ENCODE measurements around the gene MPHOSPH8.
"Not testable (repeated sequence)": the region's sequence is repeated elsewhere in the genome, so short reads cannot be mapped to it uniquely, and the experiment has no call there.

MPHOSPH8 gene

GRCh38 chr13:19634256-19634740, 839 bp downstream of the MPHOSPH8 start:
- Histone ChIP-seq H3K9me3 (ENCODE audit: severe bottlenecking) (no peaks in the 10 kb centered on the region), H3K27ac (no peak overlapping the region), H3K36me3 (peaks cover 17% of the 10 kb centered on the region), H3K27me3 (ENCODE audit: insufficient read depth, low read depth, severe bottlenecking) (no peaks in the 10 kb centered on the region), H3K4me3 (ENCODE audit: low read depth, low read length) (peak overlapping the region; percentile 75)
- DNase-seq, result no peak
- TF ChIP-seq CTCF (IDR thresholded peaks at IDR 0.05; ENCODE audit: low read depth, low read length), result no peak

- not testable (repeated sequence) for DNase-seq; H3K27me3 ChIP-seq (ENCODE audit: insufficient read depth, low read depth, severe bottlenecking); H3K27ac ChIP-seq; H3K4me3 ChIP-seq (ENCODE audit: low read depth, low read length); H3K9me3 ChIP-seq (ENCODE audit: severe bottlenecking)
- H3K36me3 ChIP-seq, result peaks cover 16% of the 10 kb centered on the region
Measured at GRCh38 chr13:19635926-19636325, 2.5 kb downstream of the MPHOSPH8 start.

GRCh38 chr13:19643652-19644051, 10.2 kb downstream of the MPHOSPH8 start:
- no peak overlapping the region for H3K27ac ChIP-seq
- no peak overlapping the region for H3K4me3 ChIP-seq (ENCODE audit: low read depth, low read length)
- H3K9me3 ChIP-seq (ENCODE audit: severe bottlenecking), result no peaks in the 10 kb centered on the region
- H3K27me3 ChIP-seq (ENCODE audit: insufficient read depth, low read depth, severe bottlenecking), result no peaks in the 10 kb centered on the region
- TF ChIP-seq CTCF (IDR thresholded peaks at IDR 0.05; ENCODE audit: low read depth, low read length), result no peak
- peaks cover 34% of the 10 kb centered on the region for H3K36me3 ChIP-seq
- no peak for DNase-seq

GRCh38 chr13:19645000-19645399, 11.5 kb downstream of the MPHOSPH8 start:
- Histone ChIP-seq H3K9me3 (ENCODE audit: severe bottlenecking) (no peaks in the 10 kb centered on the region), H3K27ac (no peak overlapping the region), H3K27me3 (ENCODE audit: insufficient read depth, low read depth, severe bottlenecking) (no peaks in the 10 kb centered on the region), H3K36me3 (peaks cover 47% of the 10 kb centered on the region), H3K4me3 (ENCODE audit: low read depth, low read length) (no peak overlapping the region)
- DNase-seq, result no peak
- TF ChIP-seq CTCF (IDR thresholded peaks at IDR 0.05; ENCODE audit: low read depth, low read length), result no peak

- H3K27me3 ChIP-seq (ENCODE audit: insufficient read depth, low read depth, severe bottlenecking), result no peaks in the 10 kb centered on the region
- no peak for DNase-seq
- H3K27ac ChIP-seq, result no peak overlapping the region
- H3K4me3 ChIP-seq (ENCODE audit: low read depth, low read length), result no peak overlapping the region
- peaks cover 57% of the 10 kb centered on the region for H3K36me3 ChIP-seq
- no peaks in the 10 kb centered on the region for H3K9me3 ChIP-seq (ENCODE audit: severe bottlenecking)
- no peak for TF ChIP-seq CTCF (IDR thresholded peaks at IDR 0.05; ENCODE audit: low read depth, low read length)
Measured at GRCh38 chr13:19646063-19646462, 12.6 kb downstream of the MPHOSPH8 start.

- no peaks in the 10 kb centered on the region for H3K9me3 ChIP-seq (ENCODE audit: severe bottlenecking)
- no peak for TF ChIP-seq CTCF (IDR thresholded peaks at IDR 0.05; ENCODE audit: low read depth, low read length)
- no peak overlapping the region for H3K27ac ChIP-seq
- no peaks in the 10 kb centered on the region for H3K27me3 ChIP-seq (ENCODE audit: insufficient read depth, low read depth, severe bottlenecking)
- H3K4me3 ChIP-seq (ENCODE audit: low read depth, low read length), result no peak overlapping the region
- peaks cover 58% of the 10 kb centered on the region for H3K36me3 ChIP-seq
- no peak for DNase-seq
Measured at GRCh38 chr13:19650742-19651141, 17.3 kb downstream of the MPHOSPH8 start.
